MM.1S (cell line): ENCODE results near the gene ZHX3.

Source experiments
- EZH2 ChIP-seq: fragments of 300-600 bp; sonication (generic); optimal IDR thresholded peaks from 2 replicates; pipeline ENCODE3; 2017; ENCODE audit warnings: low read depth, mild to moderate bottlenecking, antibody characterized with exemption, low read length, mixed read lengths
- EZH2phosphoT487 ChIP-seq: fragments of 300-600 bp; sonication (generic); IDR thresholded peaks from 2 replicates; pipeline ENCODE4 v1.6.1; 2018; ENCODE audit warnings: antibody characterized with exemption, low read length
- TF ChIP-seq, protein P1 (sequence below): fragments of 300-600 bp; sonication (generic); IDR thresholded peaks from 2 replicates; pipeline ENCODE4 v1.5.1; 2016; ENCODE audit warnings: antibody characterized with exemption, low read length, mixed read lengths

DNA sequence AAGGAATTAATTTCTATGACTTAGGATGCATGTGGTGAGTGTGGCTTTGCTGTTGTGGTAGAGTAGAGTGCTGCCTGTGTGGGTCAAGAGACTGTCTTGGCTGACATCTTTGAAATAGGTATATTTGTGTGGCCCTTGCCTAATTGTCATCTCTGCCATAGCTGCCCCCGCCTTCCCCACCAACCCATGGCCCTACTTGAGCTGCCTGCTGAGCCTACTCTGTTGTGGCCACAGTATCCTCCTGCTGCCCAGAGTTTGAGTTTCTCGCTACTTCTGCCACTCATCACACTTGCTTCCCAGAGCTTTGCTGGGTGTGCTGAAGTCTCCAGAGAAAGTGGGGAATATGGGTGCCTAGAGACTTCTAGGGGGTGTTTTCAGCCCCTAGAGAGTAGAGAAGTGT, 172.2 kb downstream of the ZHX3 start:
- TF ChIP-seq, protein P1, sequence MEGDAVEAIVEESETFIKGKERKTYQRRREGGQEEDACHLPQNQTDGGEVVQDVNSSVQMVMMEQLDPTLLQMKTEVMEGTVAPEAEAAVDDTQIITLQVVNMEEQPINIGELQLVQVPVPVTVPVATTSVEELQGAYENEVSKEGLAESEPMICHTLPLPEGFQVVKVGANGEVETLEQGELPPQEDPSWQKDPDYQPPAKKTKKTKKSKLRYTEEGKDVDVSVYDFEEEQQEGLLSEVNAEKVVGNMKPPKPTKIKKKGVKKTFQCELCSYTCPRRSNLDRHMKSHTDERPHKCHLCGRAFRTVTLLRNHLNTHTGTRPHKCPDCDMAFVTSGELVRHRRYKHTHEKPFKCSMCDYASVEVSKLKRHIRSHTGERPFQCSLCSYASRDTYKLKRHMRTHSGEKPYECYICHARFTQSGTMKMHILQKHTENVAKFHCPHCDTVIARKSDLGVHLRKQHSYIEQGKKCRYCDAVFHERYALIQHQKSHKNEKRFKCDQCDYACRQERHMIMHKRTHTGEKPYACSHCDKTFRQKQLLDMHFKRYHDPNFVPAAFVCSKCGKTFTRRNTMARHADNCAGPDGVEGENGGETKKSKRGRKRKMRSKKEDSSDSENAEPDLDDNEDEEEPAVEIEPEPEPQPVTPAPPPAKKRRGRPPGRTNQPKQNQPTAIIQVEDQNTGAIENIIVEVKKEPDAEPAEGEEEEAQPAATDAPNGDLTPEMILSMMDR, result no peak
- TF ChIP-seq EZH2, result no peak
- no peak for TF ChIP-seq EZH2phosphoT487
